Stimulated activated naive B cell treated with anti-CD40 and anti-IgM and Interleukin-4, amounts not matched to agents 10 μg/mL and 1 μg/mL and 100 μg/mL, for 72 hours (primary cell): ENCODE data around the gene HSP90AB1.

Experiments
- ATAC-seq, 2 donors: fragments of 150-1000 bp; cut with Tn5 transposase; replicated peaks; 2 replicates each; pipeline ENCODE4 v1.10.0; 2021; ENCODE audit warnings: moderate library complexity in 1 of 2
- DNase-seq: peaks from one replicate; pipeline ENCODE4 v3.0.0; 2021
- H3K27ac Mint-ChIP-seq: one replicate; pipeline ENCODE4 v1.8.0; 2022; ENCODE audit warnings: mild to moderate bottlenecking, mixed read lengths
- H3K27me3 Mint-ChIP-seq, 2 donors: one replicate each; pipeline ENCODE4 v1.8.0; 2022; ENCODE audit warnings: mixed read lengths in 2 of 2
- H3K36me3 Mint-ChIP-seq, 2 donors: one replicate each; pipeline ENCODE4 v1.8.0; 2022; ENCODE audit warnings: mixed read lengths in 2 of 2, mild to moderate bottlenecking in 1 of 2
- H3K4me1 Mint-ChIP-seq, 2 donors: one replicate each; pipeline ENCODE4 v1.8.0; 2022; ENCODE audit warnings: mixed read lengths in 2 of 2, mild to moderate bottlenecking in 1 of 2
- H3K4me3 Mint-ChIP-seq, 2 donors: one replicate each; pipeline ENCODE4 v1.8.0; 2022; ENCODE audit warnings: mild to moderate bottlenecking in 2 of 2, mixed read lengths in 2 of 2, moderate library complexity in 1 of 2
- H3K9me3 Mint-ChIP-seq, 2 donors: one replicate each; pipeline ENCODE4 v1.8.0; 2022; ENCODE audit warnings: mixed read lengths in 2 of 2, mild to moderate bottlenecking in 1 of 2

The HSP90AB1 gene

DNA sequence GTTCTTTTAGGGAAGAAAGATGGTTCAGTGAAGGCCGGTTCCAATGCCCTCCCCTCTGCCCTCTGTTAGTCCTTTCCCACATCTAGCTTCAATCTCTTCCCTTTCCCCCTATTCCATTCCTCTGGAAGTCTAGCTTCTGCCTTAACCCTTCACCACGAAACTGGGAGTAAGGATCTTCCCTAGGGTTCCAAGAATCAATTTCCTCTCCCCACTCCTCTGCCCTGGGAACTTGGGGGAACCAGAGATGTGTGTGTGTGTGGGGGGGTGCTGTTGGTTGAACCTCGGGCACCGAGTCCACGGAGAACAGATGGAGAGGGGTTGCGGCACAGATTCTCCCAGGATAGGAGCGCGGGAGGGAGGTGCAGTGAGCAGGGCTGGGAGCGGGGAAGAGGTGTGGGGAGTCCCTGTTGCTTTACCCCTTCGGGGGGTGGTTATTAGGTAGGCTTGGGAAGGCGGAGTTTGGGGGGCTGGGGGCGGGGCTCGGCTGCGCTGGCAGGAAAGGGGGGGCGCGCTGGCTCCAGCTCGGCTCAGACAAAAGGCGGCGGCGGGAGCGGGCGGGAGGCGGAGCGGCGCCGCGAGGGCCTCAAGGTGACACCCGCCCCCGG lies 23.1 kb downstream of the HSP90AB1 start, which contains the start of gene TMEM151B:
TMEM151B (plus strand) TSS at position 530 of the 605 bp plus-strand sequence. CDS start 293 bp downstream, outside the sequence.
- Mint-ChIP-seq H3K4me3 (peak within 1 kb of the TSS; percentile 66 to 78), H3K36me3 (peaks cover under 1 to 2% of the 10 kb centered on the region in 2 donors), H3K27me3 (peaks cover 42 to 50% of the 10 kb centered on the region in 2 donors), H3K27ac (peak within 1 kb of the TSS; percentile 70), H3K4me1 (peaks cover 29 to 55% of the 10 kb centered on the region in 2 donors), H3K9me3 (no peaks in the 10 kb centered on the region)
- ATAC-seq (no peak), DNase-seq (no peak)

DNA sequence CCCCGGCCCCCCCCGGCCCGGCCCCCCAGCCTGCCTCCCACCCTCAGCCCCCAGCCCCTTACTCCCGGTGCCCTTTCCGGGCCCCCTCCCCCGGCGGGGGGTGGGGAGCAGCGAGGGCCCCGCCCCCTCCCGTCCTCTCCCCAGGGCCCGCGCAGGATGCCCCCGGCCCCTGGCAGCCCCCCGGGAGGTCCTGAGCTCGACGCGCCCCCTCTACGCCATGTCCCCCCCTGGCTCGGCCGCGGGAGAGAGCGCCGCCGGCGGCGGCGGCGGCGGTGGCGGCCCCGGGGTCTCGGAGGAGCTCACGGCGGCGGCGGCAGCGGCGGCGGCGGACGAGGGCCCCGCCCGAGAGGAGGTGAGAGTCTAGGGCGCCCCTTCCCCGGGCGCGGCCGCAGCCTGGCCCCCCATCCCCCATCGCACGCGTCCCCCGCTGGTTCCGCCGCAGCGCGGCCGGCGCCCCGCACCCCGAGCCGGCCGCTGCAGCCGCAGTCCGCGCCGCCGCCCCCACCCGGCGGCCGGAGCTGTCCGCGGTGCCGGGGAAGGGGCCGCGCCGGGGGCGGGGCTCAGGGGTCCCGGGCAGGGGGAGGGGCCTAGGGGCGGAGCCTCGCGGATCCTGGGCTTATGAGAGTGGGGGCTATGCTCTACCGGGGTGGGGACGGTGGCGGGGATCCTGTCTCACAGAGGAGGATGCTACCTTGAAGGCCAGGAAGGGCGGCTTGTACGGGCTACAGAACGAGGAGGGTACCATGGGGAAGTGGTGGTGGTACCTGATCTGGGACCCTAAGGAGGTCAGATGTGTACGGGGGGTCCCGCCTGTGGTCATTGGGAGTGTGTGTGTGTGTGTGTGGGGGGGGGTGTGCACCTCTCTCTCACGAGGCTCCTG lies 23.9 kb downstream of the HSP90AB1 start:
- Mint-ChIP-seq H3K4me3 (peak overlapping the region; percentile 57 to 70), H3K27ac (no peak overlapping the region), H3K27me3 (peaks cover 42 to 50% of the 10 kb centered on the region in 2 donors), H3K36me3 (no peaks in the 10 kb centered on the region), H3K4me1 (peaks cover 29 to 54% of the 10 kb centered on the region in 2 donors), H3K9me3 (no peaks in the 10 kb centered on the region)
- ATAC-seq (no peak), DNase-seq (no peak)

DNA sequence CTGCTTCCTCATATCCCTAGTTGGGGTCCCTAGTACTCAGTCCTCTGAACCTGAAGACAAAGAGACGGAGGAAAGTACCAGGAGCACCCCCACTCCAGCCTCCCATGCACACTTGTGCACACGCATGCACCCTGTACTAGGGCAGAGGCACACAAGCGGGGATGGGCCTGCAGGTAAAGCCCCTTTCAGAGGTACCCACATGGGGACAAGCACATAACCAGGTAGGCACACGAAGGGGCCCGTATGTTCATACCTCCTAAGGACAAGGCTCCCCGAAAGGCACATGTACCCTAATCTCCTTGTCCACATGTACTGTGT lies 24.5 kb downstream of the HSP90AB1 start:
- ATAC-seq (no peak), DNase-seq (no peak)
- peak overlapping the region; percentile 57 to 70 for H3K4me3 Mint-ChIP-seq
- no peaks in the 10 kb centered on the region for H3K36me3 Mint-ChIP-seq
- H3K9me3 Mint-ChIP-seq: no peaks in the 10 kb centered on the region
- H3K27ac Mint-ChIP-seq: no peak overlapping the region
- H3K4me1 Mint-ChIP-seq: peaks cover 26 to 48% of the 10 kb centered on the region in 2 donors
- H3K27me3 Mint-ChIP-seq: peaks cover 42 to 50% of the 10 kb centered on the region in 2 donors

DNA sequence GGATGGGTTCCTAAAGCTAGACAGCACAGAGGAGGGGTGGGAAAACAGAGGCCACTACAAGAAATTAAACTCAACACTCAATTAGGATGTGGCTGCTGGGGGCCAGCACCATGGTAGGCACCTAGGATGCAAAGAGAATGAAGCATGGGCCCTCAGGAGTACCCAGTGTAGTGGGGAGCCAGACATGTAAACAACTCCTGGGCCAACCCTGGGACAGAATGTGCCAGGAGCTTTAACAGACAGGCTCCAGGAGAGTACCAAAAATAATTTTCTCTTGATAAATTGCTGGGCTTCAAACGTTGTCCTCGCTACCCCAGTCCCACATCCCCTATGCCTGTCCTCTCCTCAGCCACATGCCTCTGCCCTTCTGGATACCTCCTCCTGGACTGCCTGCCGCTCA lies 25.0 kb downstream of the HSP90AB1 start:
- no peaks in the 10 kb centered on the region for H3K9me3 Mint-ChIP-seq
- H3K27ac Mint-ChIP-seq: no peak overlapping the region
- no peak for DNase-seq

DNA sequence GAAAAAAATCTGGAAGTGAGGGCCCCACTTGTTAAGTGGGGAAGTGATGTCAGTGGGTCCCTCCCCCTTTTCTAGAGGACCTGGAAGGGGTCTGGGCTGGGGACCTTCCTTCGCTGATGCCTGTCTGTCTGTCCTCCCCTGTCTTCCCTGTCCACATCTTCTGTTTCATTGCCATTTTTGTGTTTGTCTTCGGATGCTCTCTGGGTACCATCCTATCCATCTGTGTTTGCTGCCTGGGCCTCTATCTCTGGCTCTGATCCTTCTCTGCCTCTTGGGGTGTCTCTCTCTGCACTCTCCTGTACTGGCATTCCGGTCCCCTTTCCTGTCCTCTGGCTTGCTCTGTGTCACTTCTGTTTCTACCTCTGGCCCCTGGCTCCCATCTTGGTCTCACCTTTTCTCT lies 25.6 kb downstream of the HSP90AB1 start:
- no peaks in the 10 kb centered on the region for H3K9me3 Mint-ChIP-seq
- no peak for ATAC-seq
- no peak overlapping the region for H3K4me3 Mint-ChIP-seq
- peaks cover 19 to 37% of the 10 kb centered on the region in 2 donors for H3K4me1 Mint-ChIP-seq
- no peak for DNase-seq
- no peaks in the 10 kb centered on the region for H3K36me3 Mint-ChIP-seq
- no peak overlapping the region for H3K27ac Mint-ChIP-seq
- H3K27me3 Mint-ChIP-seq: peaks cover 53 to 61% of the 10 kb centered on the region in 2 donors

More for the DNA sequence above, 25.0 kb downstream of the HSP90AB1 start:
- no peak for ATAC-seq
- H3K27me3 Mint-ChIP-seq: peaks cover 46 to 55% of the 10 kb centered on the region in 2 donors
- H3K36me3 Mint-ChIP-seq: no peaks in the 10 kb centered on the region
- H3K4me1 Mint-ChIP-seq: peaks cover 20 to 43% of the 10 kb centered on the region in 2 donors
- H3K4me3 Mint-ChIP-seq: no peak overlapping the region

DNA sequence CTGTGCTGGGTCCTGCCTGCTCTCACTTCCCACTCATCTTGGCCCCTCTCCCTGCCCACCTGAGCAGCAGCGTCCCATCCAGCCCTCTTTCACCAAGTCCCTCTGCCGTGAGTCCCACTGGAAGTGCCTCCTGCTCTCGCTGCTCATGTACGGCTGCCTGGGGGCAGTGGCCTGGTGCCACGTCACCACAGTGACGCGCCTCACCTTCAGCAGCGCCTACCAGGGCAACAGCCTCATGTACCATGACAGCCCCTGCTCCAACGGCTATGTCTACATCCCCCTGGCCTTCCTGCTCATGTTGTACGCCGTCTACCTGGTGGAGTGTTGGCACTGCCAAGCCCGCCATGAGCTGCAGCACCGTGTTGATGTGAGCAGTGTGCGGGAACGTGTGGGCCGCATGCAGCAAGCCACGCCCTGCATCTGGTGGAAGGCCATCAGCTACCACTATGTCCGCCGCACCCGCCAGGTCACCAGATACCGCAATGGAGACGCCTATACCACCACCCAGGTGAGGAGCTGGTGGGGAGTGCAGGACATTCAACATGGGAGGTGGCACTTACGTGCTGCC lies 26.2 kb downstream of the HSP90AB1 start:
- Mint-ChIP-seq H3K9me3 (no peaks in the 10 kb centered on the region), H3K36me3 (peaks cover 0 to 1% of the 10 kb centered on the region in 2 donors), H3K4me3 (no peak overlapping the region), H3K27me3 (peaks cover 58 to 67% of the 10 kb centered on the region in 2 donors), H3K27ac (no peak overlapping the region), H3K4me1 (peaks cover 19 to 31% of the 10 kb centered on the region in 2 donors)
- ATAC-seq (no peak), DNase-seq (no peak)

DNA sequence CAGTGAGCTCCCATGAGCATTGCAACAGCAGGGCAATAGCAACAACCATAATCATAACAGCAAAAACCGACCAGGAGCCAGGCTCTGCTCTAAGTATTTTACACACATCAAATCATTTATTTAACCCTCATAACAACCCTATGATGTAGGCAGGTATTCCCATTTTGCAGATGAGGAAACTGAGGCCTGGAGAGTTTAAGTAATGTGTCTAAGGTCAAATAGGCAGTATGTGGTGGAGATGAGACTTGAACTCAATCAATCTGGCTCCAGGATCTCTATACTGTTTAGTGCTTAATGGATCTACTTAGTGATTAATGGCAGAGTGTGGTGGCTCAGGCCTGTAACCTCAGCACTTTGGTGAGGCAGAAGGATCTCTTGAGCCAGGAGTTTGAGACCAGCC lies 26.7 kb downstream of the HSP90AB1 start:
- Mint-ChIP-seq H3K36me3 (peaks cover 0 to 1% of the 10 kb centered on the region in 2 donors), H3K4me1 (peaks cover 19 to 26% of the 10 kb centered on the region in 2 donors), H3K4me3 (no peak overlapping the region), H3K9me3 (no peaks in the 10 kb centered on the region), H3K27ac (no peak overlapping the region), H3K27me3 (peaks cover 63 to 71% of the 10 kb centered on the region in 2 donors)
- no peak for ATAC-seq
- no peak for DNase-seq

DNA sequence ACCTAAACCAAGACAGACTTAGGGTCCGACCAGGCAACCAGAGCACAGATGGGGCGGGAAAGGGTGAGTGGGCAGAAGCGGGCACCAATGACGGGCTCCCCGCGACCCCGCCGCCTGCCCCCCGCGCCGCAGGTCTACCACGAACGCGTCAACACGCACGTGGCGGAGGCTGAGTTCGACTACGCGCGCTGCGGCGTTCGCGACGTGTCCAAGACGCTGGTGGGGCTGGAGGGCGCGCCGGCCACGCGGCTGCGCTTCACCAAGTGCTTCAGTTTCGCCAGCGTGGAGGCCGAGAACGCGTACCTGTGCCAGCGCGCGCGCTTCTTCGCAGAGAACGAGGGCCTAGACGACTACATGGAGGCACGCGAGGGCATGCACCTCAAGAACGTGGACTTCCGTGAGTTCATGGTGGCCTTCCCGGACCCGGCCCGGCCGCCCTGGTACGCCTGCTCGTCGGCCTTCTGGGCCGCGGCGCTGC lies 28.4 kb downstream of the HSP90AB1 start:
- H3K9me3 Mint-ChIP-seq: no peaks in the 10 kb centered on the region
- DNase-seq: no peak
- no peak overlapping the region for H3K27ac Mint-ChIP-seq
- no peak for ATAC-seq
- peaks cover 0 to 1% of the 10 kb centered on the region in 2 donors for H3K36me3 Mint-ChIP-seq
- H3K4me3 Mint-ChIP-seq: peak overlapping the region in 1 of 2 donors; percentile 33
- peaks cover 65 to 73% of the 10 kb centered on the region in 2 donors for H3K27me3 Mint-ChIP-seq
- H3K4me1 Mint-ChIP-seq: peaks cover 5 to 10% of the 10 kb centered on the region in 2 donors

DNA sequence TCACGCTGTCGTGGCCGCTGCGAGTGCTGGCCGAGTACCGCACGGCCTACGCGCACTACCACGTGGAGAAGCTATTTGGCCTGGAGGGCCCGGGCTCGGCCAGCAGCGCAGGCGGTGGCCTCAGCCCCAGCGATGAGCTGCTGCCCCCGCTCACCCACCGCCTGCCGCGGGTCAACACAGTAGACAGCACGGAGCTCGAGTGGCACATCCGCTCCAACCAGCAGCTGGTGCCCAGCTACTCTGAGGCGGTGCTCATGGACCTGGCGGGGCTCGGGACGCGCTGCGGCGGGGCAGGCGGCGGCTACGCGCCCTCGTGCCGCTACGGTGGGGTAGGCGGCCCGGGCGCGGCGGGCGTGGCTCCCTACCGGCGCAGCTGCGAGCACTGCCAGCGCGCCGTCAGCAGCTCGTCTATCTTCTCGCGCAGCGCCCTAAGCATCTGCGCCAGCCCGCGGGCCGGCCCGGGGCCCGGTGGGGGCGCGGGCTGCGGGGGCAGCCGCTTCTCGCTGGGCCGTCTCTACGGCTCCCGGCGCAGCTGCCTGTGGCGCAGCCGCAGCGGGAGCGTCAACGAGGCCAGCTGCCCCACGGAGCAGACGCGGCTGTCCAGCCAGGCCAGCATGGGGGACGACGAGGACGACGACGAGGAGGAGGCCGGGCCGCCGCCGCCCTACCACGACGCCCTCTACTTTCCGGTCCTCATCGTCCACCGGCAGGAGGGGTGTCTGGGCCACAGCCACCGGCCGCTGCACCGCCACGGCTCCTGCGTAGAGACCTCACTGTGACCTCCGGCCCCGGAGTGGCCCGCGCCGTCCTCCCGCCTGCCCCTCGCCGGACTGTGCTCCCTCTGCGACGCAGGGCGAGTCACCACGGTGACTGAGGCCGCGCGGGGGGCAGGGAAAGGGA lies 29.1 kb downstream of the HSP90AB1 start:
- Mint-ChIP-seq H3K27ac (no peak overlapping the region), H3K4me3 (peak overlapping the region; percentile 22 to 33), H3K27me3 (peaks cover 69 to 76% of the 10 kb centered on the region in 2 donors), H3K9me3 (no peaks in the 10 kb centered on the region), H3K4me1 (peaks cover 4 to 9% of the 10 kb centered on the region in 2 donors), H3K36me3 (peaks cover 0 to 1% of the 10 kb centered on the region in 2 donors)
- ATAC-seq (peak; percentile 67 to 76), DNase-seq (no peak)

DNA sequence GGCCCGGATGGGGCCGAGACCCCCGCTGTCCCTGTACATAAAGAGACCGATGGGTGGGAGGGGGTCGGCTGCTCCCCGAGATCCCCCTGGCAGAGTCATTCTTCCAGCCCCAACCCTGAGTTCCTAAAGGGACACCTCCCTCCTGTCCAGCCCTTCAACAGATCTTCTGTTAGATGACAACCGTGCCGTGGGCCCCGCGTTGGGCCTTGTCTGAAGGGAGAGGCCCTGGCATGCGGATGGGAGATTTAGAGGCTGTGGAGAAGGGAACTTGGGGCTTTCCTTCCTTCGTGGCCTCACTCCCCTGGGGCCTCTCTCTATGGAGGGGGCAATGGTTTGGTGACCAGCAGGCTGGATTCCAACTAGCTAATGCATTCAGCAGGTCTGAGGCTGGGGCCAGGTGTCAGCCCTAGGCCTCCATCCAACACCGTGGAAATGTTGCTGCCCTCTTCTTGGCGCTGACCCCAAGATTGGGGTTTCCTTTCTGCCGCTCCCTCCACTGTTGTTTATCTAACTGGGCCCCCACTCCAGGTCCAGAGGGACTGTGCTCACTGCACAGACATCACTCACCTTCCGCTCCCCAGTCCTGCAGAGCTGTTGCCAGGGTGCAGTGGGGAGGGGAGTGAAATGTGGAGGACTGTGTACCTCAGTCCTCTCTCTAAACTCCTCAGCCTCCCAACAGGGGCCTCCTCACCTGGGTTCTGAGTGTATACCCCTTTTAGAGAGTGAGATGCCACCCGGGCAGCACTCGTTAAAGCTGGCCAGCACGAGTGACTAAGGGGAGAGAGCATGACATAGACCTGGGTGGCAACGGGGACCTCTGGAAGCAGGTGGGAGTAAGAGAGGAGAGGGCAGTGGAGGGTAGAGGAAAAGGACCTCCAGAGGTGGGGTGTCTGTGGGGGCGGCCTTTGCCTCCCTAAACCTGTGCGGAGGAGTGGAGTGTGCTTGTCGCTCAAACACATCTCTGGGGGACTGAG lies 30.1 kb downstream of the HSP90AB1 start:
- H3K4me1 Mint-ChIP-seq: peaks cover 0 to 3% of the 10 kb centered on the region in 2 donors
- peak overlapping the region in 1 of 2 donors; percentile 21 for H3K4me3 Mint-ChIP-seq
- DNase-seq: no peak
- no peak for ATAC-seq
- H3K36me3 Mint-ChIP-seq: peaks cover 0 to 1% of the 10 kb centered on the region in 2 donors
- H3K27me3 Mint-ChIP-seq: peaks cover 64 to 67% of the 10 kb centered on the region in 2 donors
- no peaks in the 10 kb centered on the region for H3K9me3 Mint-ChIP-seq
- peak overlapping the region; percentile 74 for H3K27ac Mint-ChIP-seq

DNA sequence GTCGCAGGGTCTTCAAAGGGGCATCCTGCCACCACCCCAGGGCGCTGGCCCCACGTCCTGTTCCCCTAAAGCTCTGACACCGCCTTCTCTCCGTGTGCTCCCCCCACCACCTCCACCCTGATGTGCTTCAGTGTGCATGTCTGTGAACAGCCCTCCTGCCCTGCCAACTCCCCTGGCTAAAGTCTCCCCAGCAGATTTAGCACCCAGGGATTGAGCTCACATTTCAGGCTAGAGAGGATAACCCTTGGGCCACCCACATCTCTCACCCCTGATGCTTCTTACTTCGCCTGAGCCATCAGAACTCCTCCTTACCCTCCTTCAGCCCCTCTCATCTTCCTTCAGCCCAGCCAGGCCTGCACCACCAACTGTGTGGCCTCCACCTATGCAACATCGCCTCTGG lies 30.9 kb downstream of the HSP90AB1 start:
- DNase-seq: no peak
- H3K9me3 Mint-ChIP-seq: no peaks in the 10 kb centered on the region
- H3K27ac Mint-ChIP-seq: no peak overlapping the region
- peaks cover 0 to 3% of the 10 kb centered on the region in 2 donors for H3K4me1 Mint-ChIP-seq
- H3K27me3 Mint-ChIP-seq: peaks cover 59% of the 10 kb centered on the region in 2 donors
- H3K4me3 Mint-ChIP-seq: no peak overlapping the region
- no peak for ATAC-seq
- peaks cover 0 to 1% of the 10 kb centered on the region in 2 donors for H3K36me3 Mint-ChIP-seq

DNA sequence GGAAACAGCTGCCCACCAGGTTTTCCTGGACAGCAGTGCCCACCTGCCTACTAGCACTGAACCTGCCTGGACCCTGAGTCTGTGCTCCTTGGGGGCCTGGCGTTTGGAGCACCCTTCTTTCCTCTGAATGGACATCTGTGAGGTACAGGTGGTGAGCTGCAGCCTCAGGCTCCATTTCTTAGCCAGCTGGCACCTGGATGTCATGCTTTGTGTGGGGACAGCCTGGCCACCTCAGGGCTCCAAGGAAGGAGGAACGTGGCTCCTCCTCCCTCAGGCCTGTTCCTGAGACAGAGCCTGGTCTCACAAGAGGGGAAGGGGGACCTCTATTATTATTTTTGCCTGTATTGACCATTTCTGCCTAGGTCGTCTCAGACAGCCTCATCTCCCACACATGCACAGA lies 31.4 kb downstream of the HSP90AB1 start:
- Mint-ChIP-seq H3K27ac (no peak overlapping the region), H3K4me1 (peaks cover 0 to 3% of the 10 kb centered on the region in 2 donors), H3K4me3 (no peak overlapping the region), H3K9me3 (no peaks in the 10 kb centered on the region), H3K27me3 (peaks cover 54 to 58% of the 10 kb centered on the region in 2 donors), H3K36me3 (peaks cover 0 to 1% of the 10 kb centered on the region in 2 donors)
- DNase-seq (no peak), ATAC-seq (no peak)
